Lung (tissue), 13 donors: ENCODE measurements around the gene TSC1. TPM values are rescaled to one million over a fixed set of nuclear protein-coding genes. Genes with fewer than 3 reads are reported as not detected.
A peak's percentile ranks its signal among the peaks of the same experiment; 100 is the strongest.

ENCODE experiments used
- ATAC-seq: fragments of 200-7000 bp; cut with Tn5 transposase; one replicate; pipeline ENCODE4 v1.9.1; 2020; ENCODE audit warnings: moderate number of reproducible peaks; ENCODE audit not compliant: insufficient read depth, low FRiP score
- DNase-seq, 3 donors: peaks; one replicate each; pipeline ENCODE4 v3.0.0-alpha.2; 2013 to 2017
- H3K27ac ChIP-seq, 2 donors: one replicate each; pipeline ENCODE4 v1.5.1; 2013; ENCODE audit warnings: mild to moderate bottlenecking in 2 of 2, moderate library complexity in 2 of 2, control low read depth in 1 of 2, inconsistent platforms in 1 of 2, low read depth in 1 of 2, low read length in 1 of 2
- H3K27me3 ChIP-seq, 3 donors: one replicate each; pipeline ENCODE4 v1.5.1; 2013; ENCODE audit warnings: low read length in 2 of 3; ENCODE audit not compliant: control insufficient read depth in 3 of 3, insufficient read depth in 3 of 3
- H3K36me3 ChIP-seq, 4 donors: one replicate each; pipeline ENCODE4 v1.5.1; 2013; ENCODE audit warnings: low read length in 4 of 4, mild to moderate bottlenecking in 1 of 4, moderate library complexity in 1 of 4; ENCODE audit not compliant: control insufficient read depth in 4 of 4, insufficient read depth in 4 of 4
- H3K4me1 ChIP-seq, 5 donors: one replicate each; pipeline ENCODE4 v1.5.1; 2013; ENCODE audit warnings: low read length in 5 of 5, mild to moderate bottlenecking in 2 of 5, moderate library complexity in 1 of 5; ENCODE audit not compliant: control insufficient read depth in 5 of 5, insufficient read depth in 5 of 5
- H3K4me3 ChIP-seq: one replicate; pipeline ENCODE4 v1.5.1; 2013; ENCODE audit warnings: mild to moderate bottlenecking, control low read depth, moderate library complexity
- H3K9ac ChIP-seq, 2 donors: one replicate each; pipeline ENCODE4 v1.5.1; 2013; ENCODE audit warnings: low read length in 2 of 2, control low read depth in 1 of 2; ENCODE audit not compliant: insufficient read depth in 1 of 2
- H3K9me3 ChIP-seq, 4 donors: one replicate each; pipeline ENCODE4 v1.5.1; 2013; ENCODE audit warnings: low read length in 3 of 4, mild to moderate bottlenecking in 1 of 4, moderate library complexity in 1 of 4; ENCODE audit not compliant: control insufficient read depth in 4 of 4, insufficient read depth in 3 of 4
- WGBS, 2 donors: extraction: QIAGEN DNeasy Blood & Tissue Kit; methylation state at CpG; one replicate each; pipeline ENCODE4 v1.1.7; 2013; 5-methylcytosine and 5-hydroxymethylcytosine counted together
- polyA plus RNA-seq, 2 donors: library from polyadenylated mRNA; stranded (reverse); fragments of 200-250 nt; gene quantifications; one replicate each; pipeline ENCODE4 v1.2.1, GENCODE V29; 2013
- small RNA-seq: library from RNA; depleted of rRNA; stranded (forward); fragments of <200 nt; gene quantifications from one replicate; pipeline ENCODE3, GENCODE V24; 2014; ENCODE audit warnings: low replicate concordance
- total RNA-seq, 2 donors: library from RNA; depleted of rRNA in 1 of 2; stranded (reverse); fragments of >200 nt in 1 of 2; gene quantifications; one replicate each; pipeline ENCODE4 v1.2.1, GENCODE V29; 2014 to 2021
- TF ChIP-seq, protein P1 (sequence below): IDR thresholded peaks from 2 replicates; pipeline ENCODE4 v1.5.1; 2012; ENCODE audit warnings: mild to moderate bottlenecking; ENCODE audit errors: control extremely low read depth, extremely low read depth
- donor health status: control.
- donor health status: control.
- donor health status: Bipolar disorder and iron deficiency.
- donor health status: healthy.
- donor health status: DM: yes; HTN: yes; CAD: no.

TSC1 gene
- total and polyA plus RNA-seq, 4 donors, result 11.4 to 76.6 (median 33.5) TPM

DNA sequence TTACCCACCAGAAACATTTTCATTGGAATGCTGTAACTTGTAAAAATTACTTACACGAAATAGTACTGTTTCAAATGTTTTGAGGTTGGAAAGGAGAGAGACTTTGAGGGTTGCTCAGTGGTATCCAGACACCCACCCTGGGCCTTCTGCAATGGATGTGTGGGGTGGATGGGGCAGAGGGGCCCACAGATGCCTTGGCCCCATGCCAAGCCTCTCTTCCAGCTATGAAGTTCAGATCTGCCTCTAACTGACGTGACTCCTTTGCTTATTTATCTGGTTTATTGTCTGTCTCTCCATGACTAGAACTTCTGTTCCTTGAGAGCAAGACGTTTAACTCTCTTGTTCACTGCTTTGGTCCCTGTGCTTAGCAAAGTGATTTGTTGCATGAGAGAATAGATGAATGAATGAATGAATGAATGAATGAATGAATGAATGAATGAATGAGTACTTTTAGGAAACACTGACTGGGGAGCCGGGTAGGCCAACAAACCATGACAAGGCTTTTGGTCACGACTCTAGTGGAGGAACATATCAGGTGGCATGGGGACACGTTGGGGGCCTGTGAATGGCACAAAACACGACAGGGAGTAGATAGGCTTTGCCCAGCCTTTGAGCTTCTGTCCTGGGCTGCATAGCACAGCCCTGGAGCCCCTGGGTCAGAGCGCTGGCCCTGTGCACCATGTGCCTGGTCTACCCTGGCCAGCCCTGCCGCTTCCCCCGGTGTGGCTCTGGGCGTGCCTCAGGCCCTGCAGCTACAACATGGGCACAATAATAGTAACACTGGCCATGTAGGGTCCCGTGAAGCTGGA is 98.1 kb downstream of the TSC1 start:
- WGBS, 2 donors, result 85 to 92% methylated on average over 12 of the region's 12 CpGs
- ATAC-seq, result no peak

DNA sequence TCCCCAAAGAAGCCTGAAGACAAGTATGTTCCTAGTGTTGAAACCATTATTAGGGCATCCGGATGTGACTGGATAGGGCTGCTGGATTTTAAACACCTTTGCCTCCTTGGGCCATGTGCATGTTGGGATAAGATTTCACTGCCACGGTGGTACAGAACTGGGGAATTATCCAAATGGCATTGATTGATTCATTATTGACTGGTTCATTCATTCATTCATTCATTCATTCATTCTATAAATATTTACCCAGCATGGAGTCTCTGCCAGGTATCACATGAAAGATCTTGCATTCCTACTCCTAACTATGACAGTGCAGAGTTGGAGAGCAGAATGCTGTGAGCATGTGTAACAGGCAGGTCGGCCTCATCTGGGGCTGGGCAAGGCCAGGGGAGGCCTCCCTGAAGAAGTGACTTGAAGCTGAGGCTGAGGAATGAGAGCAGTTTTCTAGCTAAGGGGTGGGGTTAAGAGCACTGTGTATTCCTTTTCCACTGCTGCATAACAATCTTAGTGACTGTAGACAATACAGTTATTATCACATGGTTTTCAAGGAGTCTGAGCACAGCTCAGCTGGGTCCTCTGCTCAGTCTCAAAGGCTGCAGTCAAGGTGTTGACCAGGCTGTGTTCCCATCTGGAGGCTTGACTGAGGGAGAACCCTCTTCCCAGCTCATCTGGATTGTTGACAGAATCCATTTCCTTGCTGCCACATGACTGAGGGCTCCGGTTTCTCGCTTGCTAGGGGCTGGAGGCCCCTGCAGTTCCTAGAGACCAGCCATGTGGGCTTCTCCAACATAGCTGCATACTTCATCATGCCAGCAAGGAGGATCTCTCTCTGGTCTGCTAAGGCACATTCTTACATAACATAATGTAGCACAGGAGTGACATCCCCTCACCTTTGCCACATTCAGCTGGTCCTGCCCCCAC is 102.0 kb downstream of the TSC1 start:
- TF ChIP-seq, protein P1, sequence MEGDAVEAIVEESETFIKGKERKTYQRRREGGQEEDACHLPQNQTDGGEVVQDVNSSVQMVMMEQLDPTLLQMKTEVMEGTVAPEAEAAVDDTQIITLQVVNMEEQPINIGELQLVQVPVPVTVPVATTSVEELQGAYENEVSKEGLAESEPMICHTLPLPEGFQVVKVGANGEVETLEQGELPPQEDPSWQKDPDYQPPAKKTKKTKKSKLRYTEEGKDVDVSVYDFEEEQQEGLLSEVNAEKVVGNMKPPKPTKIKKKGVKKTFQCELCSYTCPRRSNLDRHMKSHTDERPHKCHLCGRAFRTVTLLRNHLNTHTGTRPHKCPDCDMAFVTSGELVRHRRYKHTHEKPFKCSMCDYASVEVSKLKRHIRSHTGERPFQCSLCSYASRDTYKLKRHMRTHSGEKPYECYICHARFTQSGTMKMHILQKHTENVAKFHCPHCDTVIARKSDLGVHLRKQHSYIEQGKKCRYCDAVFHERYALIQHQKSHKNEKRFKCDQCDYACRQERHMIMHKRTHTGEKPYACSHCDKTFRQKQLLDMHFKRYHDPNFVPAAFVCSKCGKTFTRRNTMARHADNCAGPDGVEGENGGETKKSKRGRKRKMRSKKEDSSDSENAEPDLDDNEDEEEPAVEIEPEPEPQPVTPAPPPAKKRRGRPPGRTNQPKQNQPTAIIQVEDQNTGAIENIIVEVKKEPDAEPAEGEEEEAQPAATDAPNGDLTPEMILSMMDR, result no peak
- Histone ChIP-seq H3K27me3 (no peaks in the 10 kb centered on the region), H3K4me1 (no peaks in the 10 kb centered on the region), H3K36me3 (no peaks in the 10 kb centered on the region), H3K27ac (no peak overlapping the region), H3K4me3 (no peak overlapping the region), H3K9me3 (peaks cover 0 to 1% (median 0%) of the 10 kb centered on the region in 4 donors), H3K9ac (no peak overlapping the region)
- DNase-seq (no peak), ATAC-seq (no peak)
- 84 to 91% methylated on average over 5 of the region's 5 CpGs for WGBS, 2 donors

More for the DNA sequence above, 98.1 kb downstream of the TSC1 start:
- no peak overlapping the region for H3K9ac ChIP-seq
- H3K27me3 ChIP-seq, result no peaks in the 10 kb centered on the region
- DNase-seq, result no peak
- no peaks in the 10 kb centered on the region for H3K36me3 ChIP-seq
- TF ChIP-seq, protein P1, result no peak
- peaks cover 0 to 8% (median 0%) of the 10 kb centered on the region in 5 donors for H3K4me1 ChIP-seq
- H3K27ac ChIP-seq, result no peak overlapping the region
- H3K4me3 ChIP-seq, result no peak overlapping the region
- H3K9me3 ChIP-seq, result no peaks in the 10 kb centered on the region

Small RNA genes lying within 50 kb of the gene (small RNA-seq; reads per million reads assigned to genes)
- gene AL593851.1, result not detected
- 0.35 reads per million, percentile 43 among the genes with 10 or more reads in this experiment for gene MIR548AW
- not detected for gene RNU7-21P

Other genes starting within 250 kb of the TSC1 start
- 10 to 100 TPM in 1 of 2 donors, 1 to 10 TPM in 1; 5.1 to 10.6 TPM for gene AK8, start 66.3 kb downstream of the TSC1 start, total RNA-seq
- 1 to 10 TPM; 1.9 to 2.4 TPM for gene AK8, start 66.3 kb downstream of the TSC1 start, polyA plus RNA-seq
- gene SPACA9, start 65.7 kb downstream of the TSC1 start, total RNA-seq, result 10 to 100 TPM; 21.2 to 25.1 TPM
- gene SPACA9, start 65.7 kb downstream of the TSC1 start, polyA plus RNA-seq, result 10 to 100 TPM; 10.5 to 11.3 TPM
- 1 to 10 TPM in 1 of 2 donors, under 1 TPM in 1; 0.25 to 1.0 TPM for gene GFI1B, start 34.1 kb upstream of the TSC1 start, total RNA-seq
- gene GFI1B, start 34.1 kb upstream of the TSC1 start, polyA plus RNA-seq, result 1 to 10 TPM in 1 of 2 donors, under 1 TPM in 1; 0.49 to 1.4 TPM
- 10 to 100 TPM; 43.6 to 47.3 TPM for gene GTF3C5, start 86.4 kb upstream of the TSC1 start, total RNA-seq
- 10 to 100 TPM; 41.0 to 60.0 TPM for gene GTF3C5, start 86.4 kb upstream of the TSC1 start, polyA plus RNA-seq
- gene CEL, start 117.4 kb upstream of the TSC1 start, total RNA-seq, result 1 to 10 TPM in 1 of 2 donors, under 1 TPM in 1; 0.77 to 6.3 TPM
- gene CEL, start 117.4 kb upstream of the TSC1 start, polyA plus RNA-seq, result under 1 TPM; 0.66 to 0.94 TPM
- 10 to 100 TPM; 60.7 to 61.1 TPM for gene RALGDS, start 176.6 kb upstream of the TSC1 start, total RNA-seq
- gene RALGDS, start 176.6 kb upstream of the TSC1 start, polyA plus RNA-seq, result 100 to 1,000 TPM in 1 of 2 donors, 10 to 100 TPM in 1; 49.5 to 145 TPM
- gene GBGT1, start 219.3 kb upstream of the TSC1 start, total RNA-seq, result 10 to 100 TPM in 1 of 2 donors, 1 to 10 TPM in 1; 6.1 to 42.9 TPM
- 10 to 100 TPM; 14.8 to 31.6 TPM for gene GBGT1, start 219.3 kb upstream of the TSC1 start, polyA plus RNA-seq